ENCODE measurements around the gene UBE2J2.

DNA sequence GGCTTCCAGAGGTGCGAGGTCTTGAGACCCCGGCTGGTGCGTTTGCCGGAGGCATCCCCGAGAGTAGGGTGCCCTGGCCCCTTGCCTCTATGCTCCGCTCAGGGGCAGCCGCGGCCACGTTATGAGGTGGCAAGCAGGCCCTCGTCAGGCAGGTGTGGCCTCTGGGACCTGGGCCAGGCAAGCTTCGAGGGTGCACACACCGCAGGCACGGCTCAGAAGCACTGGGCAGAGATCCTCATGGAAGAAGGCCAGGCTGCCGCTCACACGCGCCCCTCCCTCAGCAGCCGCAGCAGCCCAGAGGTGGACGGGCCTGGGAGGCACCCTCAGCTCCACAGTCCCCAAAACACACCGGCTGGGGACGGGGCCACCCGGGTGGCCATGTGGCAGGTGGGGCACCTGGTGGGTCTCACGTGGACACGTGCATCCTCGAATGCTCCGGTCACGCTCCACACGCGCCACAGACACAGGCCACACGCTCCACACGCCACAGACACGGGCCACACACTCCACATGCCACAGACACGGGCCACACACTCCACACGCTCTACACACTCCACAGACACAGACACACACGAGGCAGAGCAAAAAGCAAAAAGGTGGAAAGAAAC is 48.3 kb downstream of the UBE2J2 start:
- TF ChIP-seq POLR2A (IDR thresholded peaks at IDR 0.05; ENCODE audit: low read length), result no peak
- no peak for TF ChIP-seq GATA1 (IDR thresholded peaks at IDR 0.05; ENCODE audit: low read depth, low read length)
